Adrenal gland (tissue), 12 donors: ENCODE results near the gene TLR8. TPM values are rescaled to one million over a fixed set of nuclear protein-coding genes. Genes with fewer than 3 reads are reported as not detected.
A peak's percentile ranks its signal among the peaks of the same experiment; 100 is the strongest.

Experiments used
- DNase-seq, 7 donors: peaks; one replicate each; pipeline ENCODE4 v3.0.0-alpha.2; 2019 to 2020
- H3K27ac ChIP-seq, 5 donors: fragments of 200-600 bp; sonication (generic) in 4 of 5; 1 replicate in 3 of 5; 2 replicates in 2 of 5; pipeline versions ENCODE4 v1.5.1 to v1.8.0; 2016 to 2020; ENCODE audit warnings: mild to moderate bottlenecking in 1 of 5
- H3K27me3 ChIP-seq: fragments of 200-600 bp; 2 replicates; pipeline ENCODE4 v1.8.0; 2021
- H3K36me3 ChIP-seq, 2 donors: fragments of 200-600 bp; replicated peaks in 1 of 2; 1 replicate in 1 of 2; 2 replicates in 1 of 2; pipeline versions ENCODE4 v1.5.1 to v1.8.0; 2018 to 2022
- H3K4me1 ChIP-seq, 2 donors: fragments of 200-600 bp; replicated peaks in 1 of 2; 1 replicate in 1 of 2; 2 replicates in 1 of 2; pipeline versions ENCODE4 v1.5.1 to v1.8.0; 2018 to 2021
- H3K4me3 ChIP-seq, 4 donors: fragments of 200-600 bp; sonication (generic) in 3 of 4; one replicate each; pipeline ENCODE4 v1.5.1; 2016 to 2018
- H3K9me3 ChIP-seq, 3 donors: fragments of 200-600 bp; sonication (generic) in 1 of 3; replicated peaks in 1 of 3; 1 replicate in 2 of 3; 2 replicates in 1 of 3; pipeline versions ENCODE4 v1.5.1 to v1.8.0; 2016 to 2021
- POLR2A ChIP-seq, 2 donors: fragments of 450-650 bp; IDR thresholded peaks; one replicate each; pipeline ENCODE4 v1.6.1; 2017; ENCODE audit warnings: antibody characterized with exemption in 2 of 2, mild to moderate bottlenecking in 2 of 2, moderate library complexity in 1 of 2
- WGBS, 4 donors: extraction: QIAGEN DNeasy Blood & Tissue Kit in 2 of 4; methylation state at CpG; one replicate each; pipeline versions ENCODE4 v1.1.5 to v1.1.7; 2013 to 2017; 5-methylcytosine and 5-hydroxymethylcytosine counted together
- intact Hi-C, 2 donors: fragments of 100-400 bp; cut with DNase I; formaldehyde crosslinking; loops; one replicate each; pipeline versions ENCODE4 v1.14.1 to v1.15.0; 2022 to 2023
- polyA plus RNA-seq, 3 donors: library from polyadenylated mRNA; stranded (reverse); fragments of 200-250 nt in 2 of 3; fragments of 350-450 nt in 1 of 3; fragmentation: Illumina TruSeq in 1 of 3; extraction: RNeasy Lipid Tissue Mini Kit (QIAGEN cat#74804) in 1 of 3; gene quantifications; one replicate each; pipeline ENCODE4 v1.2.3, GENCODE V29; 2013 to 2014
- total RNA-seq, 9 donors: library from RNA; depleted of rRNA in 4 of 9; stranded (reverse); fragments of >200 nt in 4 of 9; fragments of 120-200 nt in 1 of 9; fragmentation: NEBNext Ultra II Directional in 1 of 9; extraction: Animal tissue kit (Norgen Biotek cat#: 25700) in 1 of 9; gene quantifications; one replicate each; pipeline versions ENCODE4 v1.1.0 to v1.2.4, GENCODE V29; 2013 to 2023
- TF ChIP-seq, protein P1 (sequence below), 6 experiments: fragments of 450-650 bp in 4 of 6; fragments of 200-600 bp in 2 of 6; sonication (generic) in 1 of 6; IDR thresholded peaks; 1 replicate in 5 of 6; 2 replicates in 1 of 6; pipeline versions ENCODE4 v1.5.1 to v1.8.0; 2016 to 2021; ENCODE audit warnings: antibody characterized with exemption in 6 of 6, mild to moderate bottlenecking in 2 of 6, moderate library complexity in 1 of 6
- donor health status: healthy with polysubstance abuse.
- donor health status: Bipolar disorder and iron deficiency.
- donor health status: DM: yes; HTN: yes; CAD: no.
- donor health status: DM: no; HTN: no; CAD: no.
- donor health status: DM: no; HTN: no; CAD: no.
- donor health status: DM: yes; HTN: yes; CAD: no.

Gene TLR8
- total and polyA plus RNA-seq, 12 donors, result 0.10 to 5.6 (median 1.9) TPM; not detected in 1

DNA sequence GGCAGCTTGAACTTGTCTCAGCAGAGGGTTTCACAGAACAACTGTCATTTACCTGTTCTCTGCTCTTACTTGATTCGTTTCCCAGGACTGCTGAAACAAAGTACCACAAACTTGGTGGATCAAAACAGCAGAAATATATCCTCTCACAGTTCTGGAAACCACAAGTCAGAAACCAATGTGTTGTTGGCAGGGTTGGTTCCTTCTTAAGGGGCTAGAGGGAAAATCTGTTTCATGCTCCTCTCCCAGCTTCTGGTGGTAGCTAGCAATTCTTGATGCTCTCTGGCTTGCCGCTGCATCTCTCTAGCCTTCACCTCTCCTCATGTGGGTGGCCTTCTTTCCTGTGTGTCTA lies 4.7 kb downstream of the TLR8 start:
- intact Hi-C loops, result no loop called here
- no peaks in the 10 kb centered on the region for H3K9me3 ChIP-seq
- H3K4me3 ChIP-seq, result no peak overlapping the region
- WGBS, 4 donors, result 65 to 81% (median 72%) methylated on average over 2 of the region's 2 CpGs
- TF ChIP-seq POLR2A (IDR thresholded peaks at IDR 0.05), result no peak
- TF ChIP-seq, protein P1, sequence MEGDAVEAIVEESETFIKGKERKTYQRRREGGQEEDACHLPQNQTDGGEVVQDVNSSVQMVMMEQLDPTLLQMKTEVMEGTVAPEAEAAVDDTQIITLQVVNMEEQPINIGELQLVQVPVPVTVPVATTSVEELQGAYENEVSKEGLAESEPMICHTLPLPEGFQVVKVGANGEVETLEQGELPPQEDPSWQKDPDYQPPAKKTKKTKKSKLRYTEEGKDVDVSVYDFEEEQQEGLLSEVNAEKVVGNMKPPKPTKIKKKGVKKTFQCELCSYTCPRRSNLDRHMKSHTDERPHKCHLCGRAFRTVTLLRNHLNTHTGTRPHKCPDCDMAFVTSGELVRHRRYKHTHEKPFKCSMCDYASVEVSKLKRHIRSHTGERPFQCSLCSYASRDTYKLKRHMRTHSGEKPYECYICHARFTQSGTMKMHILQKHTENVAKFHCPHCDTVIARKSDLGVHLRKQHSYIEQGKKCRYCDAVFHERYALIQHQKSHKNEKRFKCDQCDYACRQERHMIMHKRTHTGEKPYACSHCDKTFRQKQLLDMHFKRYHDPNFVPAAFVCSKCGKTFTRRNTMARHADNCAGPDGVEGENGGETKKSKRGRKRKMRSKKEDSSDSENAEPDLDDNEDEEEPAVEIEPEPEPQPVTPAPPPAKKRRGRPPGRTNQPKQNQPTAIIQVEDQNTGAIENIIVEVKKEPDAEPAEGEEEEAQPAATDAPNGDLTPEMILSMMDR (IDR thresholded peaks at IDR 0.05), result no peak
- H3K4me1 ChIP-seq, result no peaks in the 10 kb centered on the region
- DNase-seq, result no peak
- no peaks in the 10 kb centered on the region for H3K36me3 ChIP-seq
- H3K27ac ChIP-seq, result peak overlapping the region in 1 of 5 donors; percentile 32
- peaks cover 9% of the 10 kb centered on the region for H3K27me3 ChIP-seq

DNA sequence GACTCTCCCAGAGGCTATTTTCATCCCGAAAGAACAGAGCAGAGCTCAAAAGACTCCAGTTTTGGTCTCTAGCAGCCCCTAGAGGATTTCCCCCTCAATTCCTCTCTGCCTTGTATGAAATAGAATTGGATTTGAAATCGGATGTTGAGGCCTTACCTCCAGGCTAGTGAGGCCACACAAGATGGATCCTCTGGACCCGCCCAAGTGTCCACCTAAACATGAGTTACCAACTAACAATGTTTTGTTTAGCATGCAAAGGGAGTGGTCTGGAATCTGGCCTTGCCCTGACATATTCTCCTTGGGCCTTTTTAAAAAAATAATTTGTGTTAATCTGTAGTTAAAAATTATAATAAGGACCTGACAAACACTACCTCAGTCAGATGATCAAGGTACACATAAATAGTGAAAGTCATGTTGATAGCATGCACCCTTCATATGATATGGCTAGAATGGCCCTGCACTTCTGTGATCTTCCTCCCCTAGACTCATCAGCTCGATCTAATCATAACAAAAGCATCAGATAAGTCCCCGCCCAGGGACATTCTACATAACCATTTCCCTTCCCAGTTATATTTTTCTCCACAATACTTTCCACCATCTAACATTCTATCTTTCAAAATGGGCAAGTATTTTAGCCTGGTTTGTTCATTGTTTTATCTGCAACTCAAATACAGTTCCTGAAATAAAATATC lies 6.5 kb downstream of the TLR8 start:
- 57 to 79% (median 70%) methylated on average over 5 of the region's 5 CpGs for WGBS, 4 donors
- Histone ChIP-seq H3K36me3 (no peaks in the 10 kb centered on the region), H3K9me3 (no peaks in the 10 kb centered on the region), H3K27ac (no peak overlapping the region), H3K4me3 (no peak overlapping the region), H3K27me3 (peaks cover 16% of the 10 kb centered on the region), H3K4me1 (no peaks in the 10 kb centered on the region)
- no peak for DNase-seq
- intact Hi-C loops, result no loop called here
- TF ChIP-seq POLR2A (IDR thresholded peaks at IDR 0.05), result no peak
- TF ChIP-seq, protein P1 (IDR thresholded peaks at IDR 0.05), result no peak

DNA sequence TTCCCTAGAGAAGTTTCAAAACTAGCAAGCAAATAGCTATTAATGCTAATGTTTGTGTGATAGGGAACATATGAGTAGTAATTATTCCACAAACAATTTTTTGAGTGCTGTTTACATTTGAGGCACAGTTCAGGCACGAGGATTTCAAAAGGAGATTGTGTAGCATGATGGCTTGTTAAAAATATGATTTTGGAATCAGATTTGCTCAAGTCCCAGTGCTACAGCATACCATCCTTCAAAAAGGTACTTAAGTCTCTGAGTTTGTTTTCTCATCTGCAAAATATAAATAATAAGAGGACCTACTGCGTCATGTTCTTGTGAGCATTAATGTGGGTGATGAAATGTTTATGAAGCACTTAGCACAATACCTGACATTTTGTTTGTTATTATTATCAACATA lies 11.3 kb downstream of the TLR8 start:
- intact Hi-C loops, result no loop called here
- H3K36me3 ChIP-seq, result no peaks in the 10 kb centered on the region

DNA sequence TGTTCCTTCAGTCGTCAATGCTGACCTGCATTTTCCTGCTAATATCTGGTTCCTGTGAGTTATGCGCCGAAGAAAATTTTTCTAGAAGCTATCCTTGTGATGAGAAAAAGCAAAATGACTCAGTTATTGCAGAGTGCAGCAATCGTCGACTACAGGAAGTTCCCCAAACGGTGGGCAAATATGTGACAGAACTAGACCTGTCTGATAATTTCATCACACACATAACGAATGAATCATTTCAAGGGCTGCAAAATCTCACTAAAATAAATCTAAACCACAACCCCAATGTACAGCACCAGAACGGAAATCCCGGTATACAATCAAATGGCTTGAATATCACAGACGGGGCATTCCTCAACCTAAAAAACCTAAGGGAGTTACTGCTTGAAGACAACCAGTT lies 12.6 kb downstream of the TLR8 start:
- H3K9me3 ChIP-seq, result no peaks in the 10 kb centered on the region
- WGBS, 4 donors, result 68 to 76% (median 72%) methylated on average over 10 of the region's 10 CpGs
- intact Hi-C loops, result no loop called here
- peaks cover 23% of the 10 kb centered on the region for H3K27me3 ChIP-seq
- H3K4me3 ChIP-seq, result no peak overlapping the region
- H3K36me3 ChIP-seq, result no peaks in the 10 kb centered on the region
- TF ChIP-seq, protein P1 (IDR thresholded peaks at IDR 0.05), result no peak
- no peak for TF ChIP-seq POLR2A (IDR thresholded peaks at IDR 0.05)
- H3K27ac ChIP-seq, result no peak overlapping the region
- no peak for DNase-seq
- no peaks in the 10 kb centered on the region for H3K4me1 ChIP-seq

More for the DNA sequence above, 11.3 kb downstream of the TLR8 start:
- no peaks in the 10 kb centered on the region for H3K4me1 ChIP-seq
- TF ChIP-seq POLR2A (IDR thresholded peaks at IDR 0.05), result no peak
- TF ChIP-seq, protein P1 (IDR thresholded peaks at IDR 0.05), result no peak
- DNase-seq, result no peak
- no peak overlapping the region for H3K4me3 ChIP-seq
- H3K9me3 ChIP-seq, result no peaks in the 10 kb centered on the region
- 61 to 77% (median 66%) methylated on average over 2 of the region's 2 CpGs for WGBS, 4 donors
- H3K27ac ChIP-seq, result no peak overlapping the region
- H3K27me3 ChIP-seq, result peaks cover 23% of the 10 kb centered on the region
